ENCODE results near the gene EML1.

- no peak for TF ChIP-seq CTCF (IDR thresholded peaks at IDR 0.05)
- TF ChIP-seq EZH2 (IDR thresholded peaks at IDR 0.05) = no peak
- TF ChIP-seq EZH2phosphoT487 (IDR thresholded peaks at IDR 0.05) = no peak
Observed at GRCh38 chr14:99910337-99911309, 117.4 kb downstream of the EML1 start.

Data from neural progenitor cell (in vitro differentiated cells).